Panc1 (cell line): Measurements from ENCODE around the gene RFC2. TPM values are rescaled to one million over a fixed set of nuclear protein-coding genes. Genes with fewer than 3 reads are reported as not detected.
A peak's percentile ranks its signal among the peaks of the same experiment; 100 is the strongest.

ENCODE experiments used
- ATAC-seq: fragments of 200-7000 bp; cut with Tn5 transposase; 2 replicates; pipeline ENCODE4 v1.9.1; 2020; ENCODE audit warnings: mild to moderate bottlenecking, moderate library complexity
- BruUV-seq: library from RNA; stranded (reverse); fragments of 400-500 nt; replicated peaks from 2 replicates; lab custom pipeline; 2021; lab: Mats Ljungman, UMichigan
- CTCF ChIA-PET: fragments of 300-600 bp; sonication (Branson Sonifier 250); formaldehyde crosslinking; loops from one replicate; lab custom pipeline; 2022; ENCODE audit warnings: antibody characterized with exemption; lab: Charles Lee
- POLR2A ChIA-PET: fragments of 300-600 bp; sonication (Branson Sonifier 250); formaldehyde crosslinking; loops from one replicate; lab custom pipeline; 2022; ENCODE audit warnings: antibody characterized with exemption; lab: Charles Lee
- DNase-seq: peaks from one replicate; pipeline ENCODE4 v3.0.0-alpha.2; 2010; ENCODE audit warnings: low read depth, low spot score
- H3K27ac ChIP-seq: 2 replicates; pipeline ENCODE4 v1.5.1; 2011; ENCODE audit warnings: mild to moderate bottlenecking, low read length, inconsistent platforms
- H3K27me3 ChIP-seq: fragments of 200-500 bp; sonication (Bioruptor generic); 2 replicates; pipeline ENCODE4 v1.6.0; 2014; ENCODE audit warnings: low read length, inconsistent platforms; ENCODE audit not compliant: control insufficient read depth, insufficient read depth
- H3K36me3 ChIP-seq: fragments of 200-500 bp; sonication (Bioruptor generic); 2 replicates; pipeline ENCODE4 v1.5.1; 2014; ENCODE audit warnings: inconsistent platforms, mild to moderate bottlenecking, low read length, moderate library complexity; ENCODE audit not compliant: control insufficient read depth, insufficient read depth
- H3K4me1 ChIP-seq: 2 replicates; pipeline ENCODE4 v1.5.1; 2011; ENCODE audit warnings: inconsistent platforms, mild to moderate bottlenecking, low read length, moderate library complexity; ENCODE audit not compliant: control insufficient read depth, insufficient read depth
- H3K4me3 ChIP-seq, 2 experiments: 2 replicates each; pipeline ENCODE4 v1.5.1; 2011 to 2012; ENCODE audit warnings: low read depth in 2 of 2, low read length in 2 of 2, mild to moderate bottlenecking in 2 of 2, inconsistent platforms in 1 of 2, moderate library complexity in 1 of 2
- H3K9me3 ChIP-seq: fragments of 200-500 bp; sonication (Bioruptor generic); 2 replicates; pipeline ENCODE4 v1.5.1; 2014; ENCODE audit warnings: low read depth, mild to moderate bottlenecking, inconsistent platforms, low read length, moderate library complexity; ENCODE audit not compliant: control insufficient read depth, insufficient read depth
- CTCF ChIP-seq: fragments of 450-650 bp; IDR thresholded peaks from 2 replicates; pipeline ENCODE4 v1.5.1; 2017; ENCODE audit warnings: mild to moderate bottlenecking
- POLR2AphosphoS5 ChIP-seq: IDR thresholded peaks from 2 replicates; pipeline ENCODE4 v1.6.1; 2012; ENCODE audit warnings: mild to moderate bottlenecking, low read depth, low read length, moderate library complexity
- REST ChIP-seq, 2 experiments: IDR thresholded peaks; 2 replicates each; pipeline ENCODE4 v1.6.1; 2011 to 2012; ENCODE audit warnings: low read depth in 2 of 2, control low read depth in 1 of 2, low read length in 1 of 2, mild to moderate bottlenecking in 1 of 2, moderate library complexity in 1 of 2; ENCODE audit not compliant: insufficient read depth in 1 of 2
- SIN3A ChIP-seq: IDR thresholded peaks from 2 replicates; pipeline ENCODE4 v1.6.1; 2012; ENCODE audit warnings: low read depth, mild to moderate bottlenecking, low read length, moderate library complexity, borderline replicate concordance; ENCODE audit not compliant: insufficient read depth
- TCF7L2 ChIP-seq: IDR thresholded peaks from 2 replicates; pipeline ENCODE4 v1.6.1; 2011; ENCODE audit warnings: mild to moderate bottlenecking, low read depth, low read length, inconsistent platforms
- in situ Hi-C: cut with HindIII; loops from 2 replicates; pipeline ENCODE4 v1.10.0; 2016; ENCODE audit warnings: low sequenced_read_pairs, low pct_unique_long_range_greater_than_20kb
- intact Hi-C: fragments of 100-400 bp; cut with micrococcal nuclease; formaldehyde crosslinking; loops from one replicate; pipeline ENCODE4 v1.10.0; 2022; ENCODE audit not compliant: unreplicated experiment
- total RNA-seq: library from RNA; stranded (reverse); gene quantifications from one replicate; pipeline ENCODE4 v1.2.1, GENCODE V29; 2021; ENCODE audit not compliant: unreplicated experiment

Gene RFC2
- total RNA-seq, 1 experiment from 2014 or later = 56.2 TPM

GRCh38 chr7:74254858-74255379 is 720 bp upstream of the RFC2 start:
- CTCF ChIA-PET = interaction anchor here (0.7 kb wide), 1 partner anchor 21 kb away, joined by 4 read pairs; no protein-coding TSS in a partner anchor
- POLR2A ChIA-PET = no interaction called here
- intact Hi-C loops = no loop called here

GRCh38 chr7:74253835-74254128 is 417 bp downstream of the RFC2 start:
- DNase-seq (no peak), ATAC-seq (peak; percentile 47)
- intact Hi-C loops = no loop called here
- Histone ChIP-seq H3K9me3 (no peaks in the 10 kb centered on the region), H3K27ac (peak overlapping the region; percentile 85), H3K4me1 (peaks cover 15% of the 10 kb centered on the region), H3K4me3 (peak overlapping the region; percentile 74 to 88), H3K27me3 (no peaks in the 10 kb centered on the region), H3K36me3 (no peaks in the 10 kb centered on the region; the same call in 1 of the 2 replicates)
- CTCF ChIA-PET = no interaction called here
- TF ChIP-seq CTCF = no peak
- no peak for TF ChIP-seq TCF7L2
- TF ChIP-seq SIN3A = no peak
- no peak for TF ChIP-seq POLR2AphosphoS5
- no peak for TF ChIP-seq REST (IDR thresholded peaks at IDR 0.05; ENCODE audit: insufficient read depth in 1 of 2, low read depth in 2 of 2, low read length in 1 of 2)
- in situ Hi-C loops = no loop called here
- BruUV-seq = TSS peak; percentile 93
- POLR2A ChIA-PET = interaction anchor here (0.5 to 0.6 kb wide), 2 partner anchors 9 to 549 kb away, joined by 3 to 8 read pairs; no protein-coding TSS in a partner anchor

More at GRCh38 chr7:74254858-74255379, 720 bp upstream of the RFC2 start:
- Histone ChIP-seq H3K27ac (peak overlapping the region; percentile 85), H3K9me3 (no peaks in the 10 kb centered on the region), H3K4me3 (peak overlapping the region; percentile 74 to 88), H3K4me1 (peaks cover 15% of the 10 kb centered on the region), H3K36me3 (no peaks in the 10 kb centered on the region; the same call in 1 of the 2 replicates), H3K27me3 (no peaks in the 10 kb centered on the region)
- in situ Hi-C loops = no loop called here
- TSS peak; percentile 93 for BruUV-seq
- ATAC-seq = no peak
- no peak for DNase-seq
- TF ChIP-seq TCF7L2 = 0 out of 2 replicates have a peak, but pooled peaks have one; percentile 2
- no peak for TF ChIP-seq REST (IDR thresholded peaks at IDR 0.05; ENCODE audit: insufficient read depth in 1 of 2, low read depth in 2 of 2, low read length in 1 of 2)
